ENCODE data around the gene LARGE1.

DNA sequence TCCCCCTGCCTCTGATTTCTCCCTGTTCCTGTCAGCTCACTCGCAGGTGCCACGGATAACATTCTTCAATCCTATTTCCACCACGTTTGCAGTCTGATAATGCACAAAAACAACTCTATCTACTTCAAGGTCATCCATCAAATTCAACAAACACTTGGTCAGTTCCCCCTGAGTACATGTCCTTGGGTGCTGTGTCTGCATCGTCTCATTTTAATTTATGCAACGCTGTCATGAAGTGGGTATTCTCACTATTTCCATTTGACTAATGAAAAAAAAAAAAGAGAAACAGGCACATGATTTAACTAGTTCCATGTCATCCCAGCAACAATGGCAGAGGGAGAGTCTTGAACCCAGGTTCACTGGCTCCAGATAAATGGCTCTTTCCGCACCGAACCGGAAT is 262.6 kb downstream of the LARGE1 start:
- TF ChIP-seq, protein P1, sequence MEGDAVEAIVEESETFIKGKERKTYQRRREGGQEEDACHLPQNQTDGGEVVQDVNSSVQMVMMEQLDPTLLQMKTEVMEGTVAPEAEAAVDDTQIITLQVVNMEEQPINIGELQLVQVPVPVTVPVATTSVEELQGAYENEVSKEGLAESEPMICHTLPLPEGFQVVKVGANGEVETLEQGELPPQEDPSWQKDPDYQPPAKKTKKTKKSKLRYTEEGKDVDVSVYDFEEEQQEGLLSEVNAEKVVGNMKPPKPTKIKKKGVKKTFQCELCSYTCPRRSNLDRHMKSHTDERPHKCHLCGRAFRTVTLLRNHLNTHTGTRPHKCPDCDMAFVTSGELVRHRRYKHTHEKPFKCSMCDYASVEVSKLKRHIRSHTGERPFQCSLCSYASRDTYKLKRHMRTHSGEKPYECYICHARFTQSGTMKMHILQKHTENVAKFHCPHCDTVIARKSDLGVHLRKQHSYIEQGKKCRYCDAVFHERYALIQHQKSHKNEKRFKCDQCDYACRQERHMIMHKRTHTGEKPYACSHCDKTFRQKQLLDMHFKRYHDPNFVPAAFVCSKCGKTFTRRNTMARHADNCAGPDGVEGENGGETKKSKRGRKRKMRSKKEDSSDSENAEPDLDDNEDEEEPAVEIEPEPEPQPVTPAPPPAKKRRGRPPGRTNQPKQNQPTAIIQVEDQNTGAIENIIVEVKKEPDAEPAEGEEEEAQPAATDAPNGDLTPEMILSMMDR (IDR thresholded peaks at IDR 0.05), result no peak
- TF ChIP-seq POLR2A (IDR thresholded peaks at IDR 0.05), result no peak

All from tibial nerve (tissue), 3 donors.